HG03378 (cell line): Measurements from ENCODE around the gene SPOCK2.

Experiments used
- ATAC-seq: cut with Tn5 transposase; IDR thresholded peaks from one replicate; pipeline ENCODE4 v1.9.1; 2021; ENCODE audit warnings: mild to moderate bottlenecking, moderate library complexity; ENCODE audit not compliant: unreplicated experiment

Gene SPOCK2

DNA sequence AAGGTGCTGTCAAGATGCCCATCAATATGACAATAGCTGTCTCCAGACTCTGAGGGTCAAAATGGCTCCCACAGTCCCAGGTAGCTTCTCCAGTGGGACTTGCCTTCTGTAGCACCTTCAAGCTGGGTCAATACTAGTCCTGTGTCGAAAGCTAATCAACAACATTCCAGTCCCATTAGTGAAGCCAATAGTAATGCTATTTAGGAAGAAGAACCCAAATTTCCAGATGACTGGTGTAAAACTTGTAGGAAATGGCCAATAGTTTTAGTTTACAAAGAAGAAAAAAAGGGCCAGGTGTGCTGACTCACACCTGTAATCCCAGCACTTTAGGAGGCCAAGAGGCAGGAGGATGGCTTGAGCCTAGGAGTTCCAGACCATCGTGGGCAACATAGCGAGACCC, 2.0 kb upstream of the SPOCK2 start:
- no peak for ATAC-seq

DNA sequence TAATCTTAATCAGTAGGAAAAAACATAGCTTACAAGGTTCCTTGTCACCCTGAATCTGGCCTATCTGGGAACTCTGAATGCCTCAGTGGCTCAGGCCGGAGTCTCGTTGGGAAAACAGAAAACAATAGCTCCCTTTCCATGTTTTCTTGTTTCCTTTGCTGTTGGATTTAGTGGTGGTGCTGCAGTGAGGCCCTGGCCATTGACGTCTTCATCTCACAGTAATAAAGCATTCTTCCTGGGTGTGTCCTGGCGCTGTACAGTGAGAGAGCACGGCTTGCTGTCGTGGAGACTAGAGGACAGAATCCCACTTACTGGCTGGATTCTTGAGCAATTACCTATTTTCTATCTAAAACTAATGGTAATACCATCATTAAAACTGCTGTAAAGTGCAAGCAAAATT, 1.3 kb upstream of the SPOCK2 start:
- ATAC-seq = no peak

DNA sequence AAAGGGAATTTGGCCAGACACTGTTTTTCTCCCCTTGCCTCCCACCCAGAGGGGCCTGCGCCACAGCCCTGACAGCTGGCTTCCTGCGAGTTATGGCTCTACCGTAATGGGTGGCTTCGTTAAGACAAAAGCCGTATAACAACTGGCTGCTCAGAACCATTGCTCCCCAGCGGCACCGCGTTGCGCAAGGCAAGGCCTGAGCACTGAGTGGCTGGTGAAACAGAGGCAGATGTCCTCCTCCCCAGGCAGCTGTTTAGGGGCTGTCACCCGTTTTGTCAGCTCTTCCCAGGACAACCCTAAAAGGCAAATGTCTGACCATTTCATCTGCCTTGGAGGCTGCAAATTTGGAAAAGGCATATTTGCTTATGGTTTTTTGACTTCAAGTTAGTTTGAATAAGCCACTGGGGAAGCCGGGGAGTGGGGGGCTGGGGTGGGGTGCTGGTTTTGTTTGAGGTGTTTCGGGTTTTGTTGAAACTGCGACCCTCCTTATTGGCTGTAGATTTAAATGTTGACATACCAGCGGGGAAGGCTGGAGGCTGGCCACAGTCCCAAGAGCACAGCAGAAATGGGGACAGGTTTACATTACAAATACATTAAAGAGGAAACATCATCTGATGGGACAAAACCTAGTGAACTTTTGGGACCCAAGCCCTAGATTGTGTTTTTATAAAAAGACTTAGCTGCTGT, 681 bp upstream of the SPOCK2 start:
- no peak for ATAC-seq

DNA sequence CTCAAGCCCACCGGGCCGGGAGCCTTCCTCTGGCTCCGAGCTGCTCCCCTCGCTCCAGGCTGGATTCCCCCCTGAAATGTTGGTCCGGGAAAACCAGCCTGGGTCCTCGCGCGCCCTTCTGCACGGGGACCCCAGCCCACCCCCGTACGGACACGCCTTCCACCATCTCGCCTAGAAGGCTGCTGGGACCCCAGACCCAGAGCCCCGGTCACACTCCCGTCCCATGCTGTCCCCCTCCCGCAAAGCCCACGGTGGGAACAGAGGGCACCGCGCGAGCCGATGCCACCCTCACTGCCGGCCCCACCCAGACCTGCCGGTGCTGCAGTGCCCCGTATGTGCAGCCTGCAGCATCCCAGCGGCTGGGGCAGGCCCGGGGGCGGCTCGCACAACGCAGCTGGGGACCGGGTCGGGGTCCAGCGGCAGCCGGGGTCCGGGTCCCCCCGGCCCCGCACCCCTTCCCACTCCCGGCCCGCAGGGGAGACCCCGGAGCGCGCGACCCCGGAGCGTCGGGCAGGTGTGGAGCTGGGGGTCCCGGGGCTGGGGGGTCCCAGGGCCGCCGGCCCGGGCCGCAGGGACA, 871 bp downstream of the SPOCK2 start:
- ATAC-seq = no peak

DNA sequence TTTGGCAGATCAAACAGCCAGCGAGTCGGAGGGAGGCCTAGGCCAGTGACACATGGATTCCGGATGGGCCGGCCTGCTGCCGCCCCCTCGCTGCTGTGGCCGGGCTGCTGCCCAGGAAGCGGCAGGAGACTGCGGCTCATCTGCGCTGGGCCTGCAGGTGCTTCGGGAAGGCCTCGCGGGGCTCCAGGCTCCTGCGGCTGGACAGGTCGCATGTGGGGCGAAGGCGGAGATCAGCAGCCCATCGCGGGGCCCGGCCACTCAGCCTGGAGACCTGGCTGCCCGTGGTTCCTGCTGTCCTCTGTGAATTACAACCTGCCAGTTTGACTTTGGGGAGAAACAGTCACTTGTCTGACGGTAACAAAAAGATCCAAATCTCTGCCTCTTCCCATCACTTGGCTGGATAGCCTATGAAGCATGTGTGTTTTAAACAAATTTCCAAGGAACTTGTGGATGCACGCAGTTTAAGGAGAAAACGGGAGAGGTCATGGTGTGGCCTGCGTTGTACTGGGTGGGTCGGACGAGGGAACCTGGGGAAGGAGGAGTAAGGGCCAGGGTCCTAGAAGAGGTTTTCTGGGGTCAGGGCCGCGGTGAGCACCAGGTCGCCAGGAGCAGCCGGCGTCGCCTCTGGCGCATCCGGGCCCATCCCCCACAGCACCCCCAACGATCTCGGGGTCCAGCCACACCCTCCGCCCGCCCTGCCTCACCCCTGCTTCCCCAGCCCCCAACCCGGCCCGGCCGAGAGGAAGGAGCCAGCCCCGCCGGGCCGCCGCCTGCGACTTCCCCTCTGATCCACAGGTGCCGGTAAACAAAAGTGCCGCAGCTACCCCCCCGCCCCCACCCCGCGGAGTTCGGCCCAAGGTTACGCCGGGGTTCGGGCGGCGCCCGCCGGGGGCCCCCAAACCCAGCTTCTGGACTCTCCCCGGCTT, 1.6 kb downstream of the SPOCK2 start:
- ATAC-seq = no peak

DNA sequence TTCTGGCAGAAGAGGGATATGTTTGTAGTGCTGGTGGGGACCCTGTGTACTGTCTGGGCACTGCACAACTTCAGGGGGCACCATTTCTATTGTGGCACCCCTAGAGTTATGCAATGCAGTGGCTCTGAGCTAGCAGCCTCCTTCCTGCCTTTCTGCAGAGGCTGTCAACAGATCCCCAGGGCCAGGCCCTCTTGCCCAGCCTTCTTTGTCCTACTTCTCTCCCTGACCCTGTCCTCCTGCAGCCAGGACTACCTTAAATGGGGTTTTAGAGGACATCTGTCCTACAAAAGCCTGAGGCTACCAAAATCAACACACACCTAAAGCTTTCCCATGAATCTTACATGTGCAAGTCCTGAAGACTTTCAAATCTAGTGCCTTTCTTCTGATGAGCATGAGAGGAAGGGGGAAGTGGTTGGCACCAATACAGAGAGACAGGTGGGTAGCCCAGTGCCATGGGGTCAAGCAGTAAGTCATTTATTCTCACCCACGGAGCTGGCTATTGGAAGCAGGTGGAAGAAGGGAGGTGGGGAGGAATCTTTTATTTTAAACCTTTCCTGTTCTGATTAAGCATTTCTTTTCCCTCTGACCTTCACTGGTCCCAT, 2.4 kb downstream of the SPOCK2 start:
- no peak for ATAC-seq

DNA sequence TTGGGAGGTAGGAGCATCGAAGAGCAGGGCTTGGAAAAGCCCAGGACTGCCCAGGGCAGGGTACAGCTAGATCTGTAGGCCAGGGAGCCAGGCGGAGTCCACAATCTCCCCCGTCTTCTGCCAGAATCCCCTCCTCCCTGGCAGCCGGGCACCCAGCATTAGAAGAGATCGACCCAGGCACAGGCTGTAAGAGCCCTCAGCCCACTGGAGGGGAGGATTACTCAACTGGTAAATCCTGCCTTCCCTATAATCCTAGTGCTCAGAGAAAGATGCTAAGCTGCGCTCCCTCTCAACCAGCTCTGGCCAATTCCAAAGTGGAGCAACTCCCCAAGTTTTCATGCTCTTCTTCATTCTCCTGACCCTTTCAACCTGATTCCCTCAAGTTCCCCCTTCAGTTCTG, 3.2 kb downstream of the SPOCK2 start:
- ATAC-seq = no peak

DNA sequence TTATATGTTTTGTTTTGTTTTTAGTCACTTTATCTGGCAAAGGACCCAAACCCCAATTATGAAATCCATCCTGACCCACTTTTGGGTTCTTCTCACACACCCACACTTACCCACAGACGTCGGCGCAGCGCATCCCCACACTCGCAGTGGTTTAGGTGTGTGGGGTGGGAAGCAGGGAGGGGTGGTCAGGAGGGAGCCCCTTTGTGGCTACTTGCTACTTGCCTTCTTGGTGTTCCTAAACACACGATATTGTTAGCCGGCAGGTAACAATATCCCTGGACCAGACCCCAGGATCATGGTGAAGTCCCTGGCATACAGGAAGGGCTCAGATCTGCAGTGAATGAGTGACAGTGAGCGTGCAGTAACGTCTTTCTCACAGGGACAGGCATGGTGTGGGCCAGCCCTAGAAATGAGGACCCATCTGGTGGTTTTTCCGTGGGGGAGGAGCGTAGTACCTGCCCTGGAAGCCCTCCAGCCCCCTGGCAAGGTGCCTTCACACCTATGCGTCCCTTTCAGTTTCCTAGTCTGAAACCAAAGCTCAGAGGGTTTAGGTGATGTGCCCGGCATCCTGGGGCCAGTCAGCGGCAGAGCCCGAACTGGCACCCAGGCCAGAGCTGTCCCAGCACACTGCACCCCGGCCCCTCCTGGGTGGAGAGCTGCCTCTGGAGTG, 4.4 kb downstream of the SPOCK2 start:
- no peak for ATAC-seq

DNA sequence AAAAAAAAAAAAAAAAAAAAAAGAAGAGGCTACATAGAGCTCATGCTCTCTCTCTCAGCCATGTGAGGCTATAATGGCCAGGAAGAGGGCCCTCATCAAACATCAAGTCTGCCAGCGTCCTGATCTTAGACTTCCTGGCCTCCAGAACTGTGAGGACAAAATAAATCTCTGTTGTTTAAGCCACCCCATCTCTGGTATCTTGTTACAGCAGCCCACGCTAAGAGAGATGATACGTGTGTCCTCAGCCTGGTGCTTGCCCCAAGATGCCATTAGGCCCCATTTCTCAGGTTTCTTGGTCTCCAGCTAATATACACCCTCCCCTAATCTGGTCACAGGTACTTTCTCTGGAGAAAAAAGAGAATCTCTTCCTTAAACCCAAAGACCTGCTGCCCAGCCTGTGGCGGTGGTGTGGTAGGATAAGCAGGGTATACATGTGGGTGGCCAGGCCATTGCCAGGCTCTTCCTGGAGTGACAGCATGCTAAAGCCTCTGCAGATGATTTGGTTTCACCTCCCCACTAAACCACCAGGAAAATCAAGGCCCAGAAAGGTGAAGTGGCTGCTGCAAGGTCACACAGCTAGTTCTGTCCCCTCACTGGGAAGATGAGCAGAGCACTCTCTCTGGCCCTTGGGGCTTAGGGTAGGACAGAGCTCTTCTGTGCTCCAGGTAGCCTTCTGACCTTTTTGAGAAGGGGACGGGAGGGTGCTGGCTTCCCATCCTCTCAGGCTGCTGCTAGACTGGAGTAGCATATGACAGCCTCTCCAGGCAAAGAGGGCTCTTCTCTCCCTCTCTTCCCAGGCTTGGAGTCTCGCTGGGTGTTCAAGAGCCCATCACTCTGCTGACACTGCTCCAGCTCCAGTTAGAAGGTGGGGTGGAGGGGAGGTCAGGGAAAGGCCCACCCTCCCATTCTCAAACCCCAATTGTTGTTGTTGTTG, 5.2 kb downstream of the SPOCK2 start:
- ATAC-seq = no peak

DNA sequence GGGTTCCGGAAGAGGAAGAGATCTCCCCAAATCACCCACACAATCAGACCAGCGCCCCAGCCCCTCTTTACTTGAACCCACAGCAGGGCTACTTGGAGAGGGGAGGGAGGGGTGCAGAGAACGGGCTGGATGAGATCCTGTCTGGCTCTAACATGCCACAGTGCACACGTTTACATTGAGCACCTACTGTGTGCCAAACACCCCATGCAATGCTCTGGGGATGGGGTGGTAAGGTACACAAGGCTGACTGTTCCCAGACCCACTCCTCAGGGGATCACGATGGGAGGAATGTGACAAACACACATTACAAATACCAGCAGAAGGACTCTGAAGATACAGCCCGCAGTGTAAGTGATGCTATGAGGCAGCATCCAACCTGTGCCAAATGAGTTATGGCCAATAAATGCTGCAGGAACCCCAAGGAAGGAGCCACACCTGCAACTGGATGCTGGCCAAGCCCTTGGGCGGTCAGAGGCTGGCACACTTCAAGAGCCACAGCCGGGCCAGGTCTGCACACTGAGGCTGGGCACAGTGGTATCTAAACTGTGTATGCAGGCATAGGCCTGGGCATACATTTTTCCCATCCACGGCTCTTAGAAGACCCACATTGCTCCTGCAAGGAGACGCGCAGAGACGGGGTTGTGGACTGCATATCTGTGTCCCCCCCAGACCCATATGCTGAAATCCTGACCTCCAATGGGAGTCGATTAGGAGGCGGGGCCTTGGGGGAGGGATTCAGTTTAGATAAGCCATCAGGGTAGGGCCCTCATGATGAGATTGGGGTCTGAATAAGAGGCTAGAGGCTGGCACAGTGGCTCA, 6.4 kb downstream of the SPOCK2 start:
- ATAC-seq = no peak

DNA sequence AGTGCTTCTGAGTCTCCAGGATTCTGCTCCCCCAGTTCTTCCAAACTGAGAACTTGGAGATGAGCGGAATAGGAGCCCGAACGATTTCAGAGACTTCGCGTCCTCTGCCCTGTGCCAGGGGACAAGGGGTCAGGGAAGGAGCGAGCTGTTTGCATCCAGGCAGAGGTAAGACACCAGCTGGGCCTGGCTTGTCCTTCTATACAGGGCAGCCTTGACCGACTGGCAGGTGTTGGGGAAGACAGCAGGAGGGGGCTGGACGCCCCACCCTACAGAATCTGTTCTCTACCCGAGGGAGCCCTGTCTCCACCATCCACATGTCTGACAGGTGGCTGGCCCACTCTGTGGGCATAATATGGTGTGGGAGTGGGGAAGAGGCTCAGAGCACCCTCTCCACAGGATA, 7.1 kb downstream of the SPOCK2 start:
- no peak for ATAC-seq

DNA sequence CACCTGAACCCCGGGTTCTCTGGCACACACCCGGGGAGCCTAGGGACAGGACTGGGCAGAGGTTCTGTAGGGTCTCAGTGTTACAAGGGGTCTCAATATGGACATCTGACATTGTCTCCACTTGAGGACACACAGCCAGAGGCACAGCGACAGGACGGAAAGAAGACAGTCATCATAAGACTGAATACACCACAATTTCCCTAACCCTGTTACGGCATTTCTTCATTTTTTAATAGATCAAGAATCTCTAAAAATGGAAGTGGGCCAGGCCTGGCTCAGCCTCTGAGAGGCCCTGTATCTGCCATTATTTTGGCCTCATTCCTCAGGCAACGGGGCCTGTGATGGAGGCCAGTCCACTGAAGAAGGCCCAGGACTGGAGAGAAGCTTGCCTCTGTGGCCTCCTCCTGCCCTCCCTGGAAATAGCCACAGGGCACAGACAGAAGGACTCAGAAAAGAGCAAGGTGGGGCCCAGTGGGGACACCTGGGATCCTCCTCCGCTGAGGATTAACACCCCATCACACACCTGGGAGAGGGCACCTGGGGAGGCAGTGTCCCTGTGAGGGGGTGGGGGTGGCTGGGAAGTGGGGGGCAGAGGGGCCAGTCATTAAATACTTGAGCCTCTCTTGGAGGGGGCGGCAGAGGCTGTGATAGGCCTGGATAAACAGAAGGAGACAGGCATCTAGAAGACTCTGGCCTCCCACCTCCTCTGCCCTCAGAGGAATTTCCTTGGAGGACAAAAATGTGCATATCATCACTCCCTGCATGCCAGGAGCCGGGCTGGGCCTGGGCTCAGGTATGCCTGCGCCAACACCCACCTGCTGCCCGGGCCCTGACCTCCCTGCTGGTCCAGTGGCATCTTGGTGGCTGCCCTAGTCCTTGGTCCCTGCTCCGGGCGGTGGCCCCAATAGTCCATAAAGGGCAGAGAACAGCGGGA, 8.0 kb downstream of the SPOCK2 start:
- ATAC-seq = no peak

DNA sequence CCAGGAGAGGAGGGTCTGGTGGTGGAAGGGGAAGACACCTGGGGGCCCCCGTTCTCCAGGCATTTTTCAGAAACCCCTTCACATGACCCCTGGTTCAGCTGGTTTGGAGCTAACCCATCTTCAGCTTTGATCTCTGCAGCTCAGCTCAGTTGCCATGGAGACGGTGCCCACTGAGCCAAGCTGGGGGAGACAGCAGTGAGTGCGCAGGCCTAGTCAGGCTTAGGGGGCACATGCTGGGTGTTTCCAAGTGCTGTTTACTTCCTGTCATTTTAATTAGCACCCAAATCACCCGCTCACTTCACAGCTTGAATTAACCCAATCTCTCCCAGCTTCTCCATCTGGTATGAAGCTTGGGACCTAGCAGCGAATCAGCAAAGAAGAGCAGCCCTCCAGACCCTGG, 9.0 kb downstream of the SPOCK2 start:
- ATAC-seq = no peak

DNA sequence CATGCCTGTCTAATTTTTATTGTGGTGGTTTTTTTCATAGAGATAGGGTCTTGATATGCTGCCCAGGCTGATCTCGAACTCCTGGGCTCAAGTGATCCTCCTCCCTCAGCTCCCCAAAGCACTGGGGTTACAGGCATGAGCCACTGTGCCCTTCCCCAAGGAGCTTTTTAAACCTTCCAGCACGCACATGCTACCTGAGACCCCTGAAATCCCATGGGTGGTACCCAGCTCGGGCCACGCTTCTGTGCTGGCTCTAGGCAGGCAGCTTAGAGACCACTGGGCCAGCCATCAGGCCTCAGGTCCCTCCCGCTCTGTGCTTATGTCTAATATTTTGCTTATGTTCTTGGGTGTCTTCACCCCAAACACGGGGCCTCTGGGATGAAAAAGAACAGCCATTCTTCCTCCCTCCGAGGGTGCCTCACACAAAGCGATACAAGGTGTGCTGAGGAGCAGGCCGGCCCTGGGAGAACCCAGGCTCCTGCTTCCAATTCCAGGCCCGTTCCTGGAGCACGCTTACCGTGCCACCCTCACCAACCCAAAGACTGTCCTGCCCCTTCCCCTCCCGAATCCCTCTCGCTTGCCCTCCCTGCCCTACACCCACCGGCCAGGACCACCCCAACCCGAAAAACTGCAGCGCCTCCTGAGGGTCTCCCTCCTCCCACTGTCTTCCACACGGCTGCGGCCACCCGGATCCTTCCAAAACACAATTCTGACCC, 10.9 kb downstream of the SPOCK2 start:
- ATAC-seq = no peak

DNA sequence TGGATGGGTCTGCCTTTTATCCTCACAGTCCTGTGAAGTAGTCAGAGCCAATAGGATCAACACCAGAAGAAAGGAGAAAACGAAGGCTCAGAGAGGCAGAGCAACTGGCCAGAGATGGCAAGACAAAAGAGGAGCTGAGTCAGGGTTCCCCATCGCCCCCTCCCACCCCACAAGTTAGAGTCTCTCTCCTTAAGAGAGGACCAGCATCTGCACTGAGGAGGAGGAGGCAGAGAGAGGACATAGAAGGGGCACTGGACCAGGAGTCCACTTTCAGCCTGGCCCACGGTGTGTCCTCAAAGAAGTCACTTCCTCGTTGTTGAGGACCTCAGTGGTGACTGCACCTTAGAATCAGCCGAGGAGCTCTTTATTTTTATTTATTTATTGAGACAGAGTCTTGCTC, 11.6 kb downstream of the SPOCK2 start:
- no peak for ATAC-seq

DNA sequence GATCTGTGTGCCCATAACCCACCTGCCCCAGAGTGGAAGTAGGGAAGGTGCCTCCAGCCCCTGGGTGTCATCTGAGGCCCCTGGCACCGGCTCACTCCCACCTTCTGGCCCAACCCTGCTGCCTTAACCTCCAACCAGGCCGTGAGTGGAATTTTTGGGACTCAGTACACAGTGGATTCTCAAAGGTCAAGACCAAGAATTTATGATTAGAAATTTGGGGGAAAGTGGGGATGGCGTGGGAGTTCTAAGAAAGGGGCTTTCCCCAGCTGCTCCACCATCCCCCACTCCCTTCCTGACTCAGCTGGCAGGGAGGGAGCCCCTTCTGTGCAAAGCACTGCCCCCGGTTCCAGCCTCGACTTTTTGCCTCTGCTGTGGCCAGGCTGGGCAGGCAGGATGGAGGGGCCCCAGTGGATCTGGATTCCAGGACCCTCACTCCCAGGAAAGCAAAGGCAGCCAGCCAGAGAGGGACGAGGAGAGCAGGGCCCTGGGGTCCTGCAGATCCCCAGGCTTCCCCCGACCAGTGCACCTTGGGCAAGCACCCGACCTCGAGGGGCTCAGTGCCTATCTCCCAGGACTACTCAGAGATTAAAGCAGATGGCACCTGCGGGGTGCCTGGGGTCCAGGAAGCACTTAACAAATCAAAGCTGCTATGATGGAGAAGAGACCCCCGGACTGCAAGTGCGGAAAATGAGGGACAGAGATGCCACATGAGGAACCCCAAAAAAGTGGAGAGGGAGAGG, 12.8 kb downstream of the SPOCK2 start:
- ATAC-seq = no peak
